Activated effector memory CD4-positive, alpha-beta T cell treated with anti-CD3 and anti-CD28 coated beads, Interleukin-2, amount 50 U/mL, for 16 hours (primary cell): ENCODE results near the gene MAD1L1.
"Not testable (repeated sequence)": the region's sequence is repeated elsewhere in the genome, so short reads cannot be mapped to it uniquely, and the experiment has no call there.

Experiments
- DNase-seq: peaks from one replicate; pipeline ENCODE4 v3.0.0-alpha.2; 2020

Gene MAD1L1

GRCh38 chr7:2170576-2171521 is 61.9 kb downstream of the MAD1L1 start:
- DNase-seq = no peak

GRCh38 chr7:2169923-2170575 is 62.7 kb downstream of the MAD1L1 start:
- DNase-seq = no peak

DNA sequence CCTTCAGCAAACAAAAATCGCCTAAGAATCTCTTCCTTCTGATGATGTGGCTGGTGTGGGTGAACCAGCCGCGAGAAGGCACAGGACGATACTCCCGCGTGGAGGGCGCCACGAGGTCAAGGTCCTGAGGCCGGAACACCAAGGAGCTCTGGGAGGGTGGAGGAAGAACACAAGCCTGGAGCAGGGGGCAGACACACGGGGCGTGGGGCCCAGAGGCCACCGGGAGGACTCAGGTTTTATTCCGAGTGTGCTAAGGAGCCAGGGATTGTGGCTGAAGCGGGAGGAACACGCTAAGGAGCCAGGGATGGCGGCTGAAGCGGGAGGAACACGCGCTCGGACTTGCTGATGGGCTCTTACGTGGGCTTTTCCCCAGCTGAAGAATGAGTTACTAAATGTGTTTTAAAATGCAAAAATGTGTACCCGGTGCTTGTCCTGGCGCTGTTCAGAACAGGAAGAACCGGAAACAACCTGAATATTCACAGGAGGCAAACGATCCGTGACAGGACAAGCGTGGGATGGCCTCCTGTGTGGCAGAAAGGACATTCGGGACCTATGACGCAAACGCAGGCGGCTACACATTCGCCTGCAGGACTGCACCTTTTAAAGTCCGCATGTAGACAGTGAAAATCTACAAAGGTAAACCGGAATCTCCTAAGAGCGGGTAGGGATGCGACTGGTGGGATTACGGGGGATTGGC is 64.0 kb downstream of the MAD1L1 start:
- DNase-seq = no peak

GRCh38 chr7:2166625-2167280 is 66.0 kb downstream of the MAD1L1 start:
- no peak for DNase-seq

DNA sequence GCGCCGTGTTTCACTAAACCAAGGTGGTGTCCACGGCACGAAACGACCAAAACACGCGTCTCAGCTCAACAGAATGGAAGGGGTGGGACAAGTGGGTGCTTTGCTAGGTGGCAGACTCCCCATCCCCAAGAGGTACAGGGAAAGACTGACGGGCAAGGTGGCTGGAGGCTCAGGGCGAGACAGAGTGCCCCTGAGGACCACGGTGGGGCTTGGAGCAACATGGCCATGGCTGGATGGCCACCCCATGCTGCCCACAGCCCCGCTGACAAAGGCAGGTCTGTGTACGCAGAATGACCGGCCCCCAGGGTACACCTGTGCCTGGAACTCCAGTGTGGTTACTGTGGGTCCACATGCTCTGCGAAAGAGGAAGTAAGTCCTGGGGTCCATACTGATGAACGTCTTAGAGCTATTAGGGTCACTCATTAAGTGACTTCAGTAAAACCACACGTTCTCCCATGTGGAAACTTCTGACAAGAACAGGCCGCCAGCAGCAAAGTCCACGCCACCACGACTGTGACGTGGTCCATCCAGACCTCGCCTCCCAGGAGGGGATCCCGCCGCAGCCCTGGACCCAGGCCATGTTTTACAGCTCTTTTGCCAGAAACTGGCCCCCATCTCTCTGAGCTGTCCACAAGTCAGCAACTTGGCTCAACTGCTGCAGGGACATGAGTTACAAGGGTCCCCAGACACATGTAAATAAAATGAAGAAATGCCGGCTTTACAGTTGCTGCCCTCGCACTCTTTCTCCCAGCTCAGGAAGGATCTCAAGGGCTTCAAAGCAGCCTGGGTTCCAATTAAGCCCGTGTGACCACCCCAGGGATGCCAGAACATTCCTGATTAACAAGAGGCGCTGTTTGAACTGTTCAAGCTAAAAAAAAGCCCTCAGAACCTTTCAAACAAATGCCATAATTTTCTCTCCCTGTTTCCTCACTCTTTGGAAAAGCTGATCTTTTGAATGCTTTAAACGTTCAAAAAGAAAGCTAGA is 66.8 kb downstream of the MAD1L1 start:
- no peak for DNase-seq

DNA sequence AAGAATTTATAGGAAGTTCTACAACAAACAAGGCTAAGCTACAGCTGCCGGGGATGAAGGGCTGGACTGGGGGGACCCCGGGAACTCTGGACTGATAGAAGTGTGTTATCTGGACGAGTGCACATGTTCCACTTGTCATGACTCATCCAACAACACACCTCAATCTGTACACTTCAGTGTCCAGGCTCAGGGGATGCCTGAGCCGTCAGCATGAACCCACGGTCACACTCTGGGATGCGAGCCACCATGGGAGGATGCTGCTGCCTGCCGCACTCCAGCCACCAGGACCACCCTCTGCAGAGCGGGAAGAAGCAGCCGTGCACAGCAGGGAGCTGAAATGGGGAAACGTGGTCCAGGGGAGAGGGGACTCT is 67.5 kb downstream of the MAD1L1 start:
- no peak for DNase-seq

DNA sequence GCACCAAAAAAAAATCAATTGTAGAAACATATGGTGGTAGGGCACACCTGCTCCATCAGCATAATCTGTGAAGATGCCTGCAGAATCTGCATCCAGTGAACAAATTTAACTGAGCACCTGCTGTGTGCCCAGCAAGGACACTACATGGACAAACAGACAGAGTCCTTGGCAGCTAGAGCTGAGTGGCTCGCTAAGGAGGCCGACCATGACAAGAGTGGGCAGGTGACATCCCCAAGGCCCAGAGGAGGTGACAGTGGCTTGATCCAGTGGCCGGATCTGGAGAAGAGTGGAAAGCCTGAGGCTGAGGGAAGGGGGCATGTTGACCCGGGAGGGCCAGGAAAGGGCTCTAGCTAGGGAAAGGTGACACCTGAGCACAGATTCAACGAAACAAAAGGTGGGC is 68.1 kb downstream of the MAD1L1 start:
- no peak for DNase-seq

GRCh38 chr7:2163600-2164555 is 68.9 kb downstream of the MAD1L1 start:
- no peak for DNase-seq

DNA sequence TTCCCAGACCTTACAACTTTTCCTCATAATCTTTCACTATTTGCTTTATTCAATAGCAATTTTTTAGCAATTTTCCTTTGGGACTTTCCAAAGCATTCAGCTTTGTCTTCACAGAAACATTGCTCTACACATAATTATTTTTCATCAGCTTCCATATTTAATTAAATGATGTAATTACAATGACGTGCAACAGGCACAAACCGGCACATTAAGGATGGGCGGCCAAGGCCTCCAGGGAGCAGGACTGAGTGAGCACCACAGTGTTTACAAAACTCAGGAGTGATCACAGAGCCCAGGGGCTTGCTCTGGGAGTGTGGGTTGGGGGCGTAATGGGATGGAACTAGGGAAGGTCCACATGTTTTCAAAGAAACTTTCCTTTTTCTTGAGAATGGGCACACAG is 69.8 kb downstream of the MAD1L1 start:
- no peak for DNase-seq

DNA sequence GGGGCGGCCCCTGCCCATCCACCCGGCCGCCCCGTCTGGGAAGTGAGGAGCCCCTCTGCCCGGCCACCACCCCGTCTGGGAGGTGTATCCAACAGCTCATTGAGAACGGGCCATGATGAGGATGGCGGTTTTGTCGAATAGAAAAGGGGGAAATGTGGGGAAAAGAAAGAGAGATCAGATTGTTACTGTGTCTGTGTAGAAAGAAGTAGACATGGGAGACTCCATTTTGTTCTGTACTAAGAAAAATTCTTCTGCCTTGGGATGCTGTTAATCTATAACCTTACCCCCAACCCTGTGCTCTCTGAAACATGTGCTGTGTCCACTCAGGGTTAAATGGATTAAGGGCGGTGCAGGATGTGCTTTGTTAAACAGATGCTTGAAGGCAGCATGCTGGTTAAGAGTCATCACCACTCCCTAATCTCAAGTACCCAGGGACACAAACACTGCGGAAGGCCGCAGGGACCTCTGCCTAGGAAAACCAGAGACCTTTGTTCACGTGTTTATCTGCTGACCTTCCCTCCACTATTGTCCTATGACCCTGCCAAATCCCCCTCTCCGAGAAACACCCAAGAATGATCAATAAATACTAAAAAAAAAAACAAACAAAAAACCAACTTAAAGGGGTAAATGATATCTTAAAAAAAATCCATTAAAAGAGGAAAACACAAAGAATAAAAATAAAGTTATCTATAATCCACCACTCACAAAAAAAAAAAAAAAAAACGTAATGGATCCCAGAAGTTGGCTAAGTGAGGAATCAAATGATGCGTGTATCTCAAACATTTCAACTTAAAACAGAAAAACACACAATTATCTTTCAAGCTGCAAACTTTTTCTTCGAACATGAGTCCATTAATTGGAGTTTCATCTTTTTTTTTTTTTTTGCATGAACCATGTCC is 70.5 kb downstream of the MAD1L1 start:
- DNase-seq = not testable (repeated sequence)

GRCh38 chr7:2159176-2159520 is 73.6 kb downstream of the MAD1L1 start:
- DNase-seq = peak; percentile 57

GRCh38 chr7:2158331-2159175 is 74.2 kb downstream of the MAD1L1 start:
- peak; percentile 56 for DNase-seq

- peak; percentile 49 for DNase-seq
Observed at GRCh38 chr7:2157473-2158279, 75.1 kb downstream of the MAD1L1 start.

DNA sequence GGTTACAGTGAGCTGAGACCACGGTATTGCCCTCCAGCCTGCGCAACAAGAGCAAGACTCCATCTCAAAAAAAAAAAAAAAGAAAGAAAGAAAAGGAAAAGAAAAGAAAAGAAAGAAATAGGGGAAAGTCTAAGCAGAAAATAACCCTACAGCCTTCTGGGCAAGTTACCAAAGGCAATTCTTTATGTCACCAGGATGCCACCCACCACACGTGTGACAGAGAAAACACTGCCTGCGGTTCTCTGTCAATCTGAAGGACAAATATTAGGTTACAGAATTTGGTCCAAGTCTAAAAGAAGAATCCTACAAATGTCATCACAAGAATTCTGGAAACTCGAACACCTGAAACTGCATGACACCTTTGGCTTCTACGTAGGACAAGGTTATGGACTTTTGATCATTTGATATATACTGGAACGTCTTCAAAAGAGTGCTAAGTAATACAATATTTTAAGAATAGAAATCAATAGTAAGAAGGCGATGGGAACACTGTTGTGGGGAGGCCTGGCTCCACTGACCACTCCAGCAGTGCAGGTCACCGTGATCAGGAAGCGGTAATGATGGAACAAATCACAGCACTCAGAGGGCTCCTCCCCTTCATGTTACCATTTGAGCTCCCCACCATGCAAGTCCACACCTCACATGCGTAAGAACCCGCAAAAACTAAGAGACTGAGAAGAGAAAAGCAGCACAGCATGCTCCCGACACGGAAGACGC is 75.8 kb downstream of the MAD1L1 start:
- no peak for DNase-seq

DNA sequence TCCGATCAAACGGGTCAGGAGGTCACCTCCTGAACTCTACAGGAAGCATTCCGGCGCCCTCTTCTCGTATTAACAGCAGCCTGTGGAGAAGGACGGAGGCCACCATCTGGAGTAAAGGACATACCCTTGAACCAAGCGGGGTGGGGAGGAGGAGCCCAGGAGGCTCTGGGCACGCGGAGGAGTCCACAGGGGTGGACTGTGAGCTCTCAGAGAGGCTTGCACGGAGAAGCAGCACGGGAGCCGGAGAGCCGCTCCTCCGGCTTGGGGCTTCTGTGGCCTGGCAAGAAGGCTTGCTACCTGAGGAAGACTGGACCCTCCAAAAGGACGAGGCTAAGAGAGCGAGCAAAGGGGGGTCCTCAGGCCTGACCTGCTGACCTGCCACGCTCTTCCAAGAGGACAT is 77.9 kb downstream of the MAD1L1 start:
- no peak for DNase-seq

GRCh38 chr7:2154121-2154520 is 78.6 kb downstream of the MAD1L1 start:
- no peak for DNase-seq

GRCh38 chr7:2152646-2153045 is 80.1 kb downstream of the MAD1L1 start:
- DNase-seq = no peak
